Thyroid gland (tissue), 4 donors: Measurements from ENCODE around the gene METTL26. TPM values are rescaled to one million over a fixed set of nuclear protein-coding genes. Genes with fewer than 3 reads are reported as not detected.

Experiments
- DNase-seq, 2 donors: peaks; one replicate each; pipeline ENCODE4 v3.0.0-alpha.2; 2019
- H3K27ac ChIP-seq, 3 donors: fragments of 200-600 bp; sonication (generic); 1 replicate in 2 of 3; 2 replicates in 1 of 3; pipeline ENCODE4 v1.5.1; 2016 to 2019; ENCODE audit warnings: mild to moderate bottlenecking in 1 of 3, moderate library complexity in 1 of 3
- H3K27me3 ChIP-seq: fragments of 200-600 bp; sonication (generic); one replicate; pipeline ENCODE4 v1.5.1; 2019
- H3K36me3 ChIP-seq, 2 donors: fragments of 200-600 bp; sonication (generic); one replicate each; pipeline ENCODE4 v1.5.1; 2016 to 2019
- H3K4me1 ChIP-seq, 2 donors: fragments of 200-600 bp; sonication (generic); one replicate each; pipeline ENCODE4 v1.5.1; 2017 to 2019
- H3K4me3 ChIP-seq, 3 donors: fragments of 200-600 bp; sonication (generic); replicated peaks in 1 of 3; 1 replicate in 2 of 3; 2 replicates in 1 of 3; pipeline ENCODE4 v1.5.1; 2016; ENCODE audit warnings: mild to moderate bottlenecking in 1 of 3
- H3K9me3 ChIP-seq: fragments of 200-600 bp; sonication (generic); one replicate; pipeline ENCODE4 v1.5.1; 2017
- CTCF ChIP-seq, 6 experiments: fragments of 200-600 bp in 3 of 6; fragments of 450-650 bp in 3 of 6; sonication (generic) in 3 of 6; IDR thresholded peaks; one replicate each; pipeline ENCODE4 v1.5.1; 2016 to 2019; ENCODE audit warnings: antibody characterized with exemption in 6 of 6, mild to moderate bottlenecking in 2 of 6, inconsistent platforms in 1 of 6, moderate library complexity in 1 of 6
- POLR2A ChIP-seq, 2 donors: fragments of 450-650 bp; IDR thresholded peaks; one replicate each; pipeline ENCODE4 v1.6.1; 2017; ENCODE audit warnings: antibody characterized with exemption in 2 of 2, mild to moderate bottlenecking in 2 of 2, moderate library complexity in 1 of 2
- WGBS, 2 donors: methylation state at CpG; one replicate each; pipeline ENCODE4 v1.1.5; 2017; 5-methylcytosine and 5-hydroxymethylcytosine counted together
- intact Hi-C: fragments of 100-400 bp; cut with DNase I; formaldehyde crosslinking; loops from one replicate; pipeline ENCODE4 v1.15.1; 2023
- total RNA-seq, 4 donors: library from RNA; depleted of rRNA; stranded (reverse); fragments of >200 nt; gene quantifications; one replicate each; pipeline ENCODE4 v1.2.3, GENCODE V29; 2016

The METTL26 gene
- total RNA-seq, 4 donors from 2014 or later = 54.2 to 180 (median 115) TPM

- Histone ChIP-seq H3K4me1 (peaks cover 30 to 49% of the 10 kb centered on the region in 2 donors), H3K9me3 (no peaks in the 10 kb centered on the region), H3K4me3 (no peak overlapping the region), H3K27me3 (no peaks in the 10 kb centered on the region), H3K36me3 (no peaks in the 10 kb centered on the region), H3K27ac (no peak overlapping the region)
- intact Hi-C loops = no loop called here
- TF ChIP-seq CTCF (IDR thresholded peaks at IDR 0.05) = no peak
- TF ChIP-seq POLR2A (IDR thresholded peaks at IDR 0.05) = no peak
- WGBS, 2 donors = 95% methylated on average over 4 of the region's 5 CpGs; no CpG with 5 or more reads in 1 of the 2 donors
- no peak for DNase-seq
Measured at GRCh38 chr16:640614-641013, 4.5 kb upstream of the METTL26 start.

- H3K27ac ChIP-seq = no peak overlapping the region
- peaks cover 28 to 42% of the 10 kb centered on the region in 2 donors for H3K4me1 ChIP-seq
Measured at GRCh38 chr16:638836-639235, 2.7 kb upstream of the METTL26 start.

DNA sequence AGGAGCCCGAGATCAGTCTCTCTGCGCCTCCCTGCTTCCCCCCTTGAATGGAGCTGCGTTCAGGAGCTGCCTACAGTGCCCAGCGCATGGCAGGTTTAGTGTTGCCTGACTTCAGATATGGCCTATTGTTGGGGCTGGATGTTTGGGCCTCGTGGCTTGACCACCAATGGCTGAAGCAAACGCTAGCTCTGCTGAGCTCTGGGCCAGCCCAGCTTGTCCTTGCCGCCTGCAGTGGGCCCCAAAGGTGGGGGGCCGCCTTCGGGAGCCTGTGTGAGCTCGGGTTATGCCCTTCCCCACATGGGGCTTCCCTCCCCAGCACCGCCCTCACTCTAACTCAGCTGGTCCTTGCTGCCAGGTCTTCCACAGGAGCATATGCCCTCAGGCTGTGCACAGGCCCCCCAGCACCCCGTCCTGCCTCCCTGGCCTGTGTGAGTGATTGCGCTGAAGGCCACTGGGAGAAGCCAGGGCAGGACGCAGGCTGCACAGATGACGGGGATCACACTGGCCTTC is 2.0 kb upstream of the METTL26 start:
- TF ChIP-seq POLR2A (IDR thresholded peaks at IDR 0.05) (no peak), CTCF (IDR thresholded peaks at IDR 0.05) (no peak)
- no peak for DNase-seq
- Histone ChIP-seq H3K9me3 (no peaks in the 10 kb centered on the region), H3K36me3 (peaks cover 0 to 7% of the 10 kb centered on the region in 2 donors), H3K27me3 (no peaks in the 10 kb centered on the region), H3K4me3 (no peak overlapping the region), H3K4me1 (peaks cover 24 to 34% of the 10 kb centered on the region in 2 donors), H3K27ac (no peak overlapping the region)
- intact Hi-C loops = no loop called here
- WGBS, 2 donors = 78 to 84% methylated on average over 8 to 12 of the region's 15 CpGs

More at GRCh38 chr16:638836-639235, 2.7 kb upstream of the METTL26 start:
- no peak overlapping the region for H3K4me3 ChIP-seq
- no peaks in the 10 kb centered on the region for H3K9me3 ChIP-seq
- intact Hi-C loops = no loop called here
- no peaks in the 10 kb centered on the region for H3K27me3 ChIP-seq
- WGBS, 2 donors = 77 to 79% methylated on average over 7 to 8 of the region's 9 CpGs
- TF ChIP-seq POLR2A (IDR thresholded peaks at IDR 0.05) (no peak), CTCF (IDR thresholded peaks at IDR 0.05) (no peak)
- DNase-seq = no peak
- H3K36me3 ChIP-seq = no peaks in the 10 kb centered on the region

DNA sequence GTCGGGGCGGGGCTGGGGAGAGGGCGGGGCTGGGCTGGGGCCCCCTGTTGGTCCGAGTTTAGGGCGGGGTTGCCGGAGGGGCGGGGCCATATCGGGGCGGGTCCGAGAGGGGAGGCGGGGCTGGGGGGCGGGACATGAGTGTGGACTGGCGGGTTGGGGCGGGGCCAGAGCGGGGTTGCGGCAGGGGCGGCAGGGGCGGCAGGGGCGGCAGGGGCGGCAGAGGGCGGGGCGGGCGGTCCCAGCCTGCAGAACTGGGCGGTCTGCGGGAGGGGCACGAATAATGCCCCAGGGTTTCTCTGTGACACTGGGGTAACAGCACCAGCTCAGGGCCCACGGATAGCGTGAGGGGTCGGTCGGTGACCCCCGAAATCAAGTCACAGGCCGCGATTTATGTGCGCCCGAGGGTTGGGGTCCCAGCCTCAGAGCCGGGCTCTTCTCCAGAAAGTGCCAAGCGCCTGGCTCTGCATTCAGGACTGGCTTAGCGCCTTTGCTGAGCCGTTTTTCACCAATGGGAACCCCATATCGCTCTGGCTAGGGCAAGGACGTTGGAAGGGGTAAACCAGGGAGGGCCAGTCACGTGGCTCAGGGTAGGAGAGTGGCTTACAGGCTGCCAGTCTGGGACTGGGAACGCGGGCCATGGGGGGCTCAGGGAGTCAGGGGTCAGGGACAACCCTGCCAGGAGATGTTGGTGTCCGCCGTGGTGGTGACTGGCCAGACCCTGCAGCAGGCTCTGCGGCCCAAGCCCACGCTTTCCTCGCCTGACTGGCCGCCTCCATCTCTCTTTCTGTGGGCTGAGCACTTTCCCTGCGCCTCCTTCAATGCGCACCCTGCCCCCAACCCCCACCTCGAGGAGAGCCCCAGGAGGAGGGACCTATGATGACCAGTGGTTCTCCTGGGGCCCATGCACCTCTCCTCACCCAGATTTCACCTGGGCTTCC is 1.2 kb upstream of the METTL26 start:
- Histone ChIP-seq H3K27me3 (no peaks in the 10 kb centered on the region), H3K4me1 (peaks cover 17 to 27% of the 10 kb centered on the region in 2 donors), H3K36me3 (peaks cover 0 to 8% of the 10 kb centered on the region in 2 donors), H3K4me3 (peak overlapping the region in 2 of 3 donors; percentile 73 to 96), H3K9me3 (no peaks in the 10 kb centered on the region), H3K27ac (peak overlapping the region; percentile 36 to 97 (median 96))
- 25 to 28% methylated on average over 8 to 15 of the region's 53 CpGs for WGBS, 2 donors
- TF ChIP-seq POLR2A (IDR thresholded peaks at IDR 0.05) (no peak), CTCF (IDR thresholded peaks at IDR 0.05) (no peak)
- intact Hi-C loops = no loop called here
- DNase-seq = peak; percentile 85 to 89
